ENCODE data around the gene NNMT.
A peak's percentile ranks its signal among the peaks of the same experiment; 100 is the strongest.

Gene NNMT

GRCh38 chr11:114353443-114353842 lies 57.2 kb downstream of the NNMT start:
- no peak for DNase-seq

- DNase-seq = no peak
Observed at GRCh38 chr11:114354076-114354475, 57.9 kb downstream of the NNMT start.

- peak; percentile 18 for DNase-seq
Observed at GRCh38 chr11:114358716-114359115, 62.5 kb downstream of the NNMT start.

GRCh38 chr11:114359342-114359741 lies 63.1 kb downstream of the NNMT start:
- no peak for DNase-seq

GRCh38 chr11:114362326-114362725 lies 66.1 kb downstream of the NNMT start:
- no peak for DNase-seq

GRCh38 chr11:114362958-114363357 lies 66.8 kb downstream of the NNMT start:
- DNase-seq = no peak

All from NCI-H69 (cell line).